ENCODE data around the gene CARD9.

The CARD9 gene

DNA sequence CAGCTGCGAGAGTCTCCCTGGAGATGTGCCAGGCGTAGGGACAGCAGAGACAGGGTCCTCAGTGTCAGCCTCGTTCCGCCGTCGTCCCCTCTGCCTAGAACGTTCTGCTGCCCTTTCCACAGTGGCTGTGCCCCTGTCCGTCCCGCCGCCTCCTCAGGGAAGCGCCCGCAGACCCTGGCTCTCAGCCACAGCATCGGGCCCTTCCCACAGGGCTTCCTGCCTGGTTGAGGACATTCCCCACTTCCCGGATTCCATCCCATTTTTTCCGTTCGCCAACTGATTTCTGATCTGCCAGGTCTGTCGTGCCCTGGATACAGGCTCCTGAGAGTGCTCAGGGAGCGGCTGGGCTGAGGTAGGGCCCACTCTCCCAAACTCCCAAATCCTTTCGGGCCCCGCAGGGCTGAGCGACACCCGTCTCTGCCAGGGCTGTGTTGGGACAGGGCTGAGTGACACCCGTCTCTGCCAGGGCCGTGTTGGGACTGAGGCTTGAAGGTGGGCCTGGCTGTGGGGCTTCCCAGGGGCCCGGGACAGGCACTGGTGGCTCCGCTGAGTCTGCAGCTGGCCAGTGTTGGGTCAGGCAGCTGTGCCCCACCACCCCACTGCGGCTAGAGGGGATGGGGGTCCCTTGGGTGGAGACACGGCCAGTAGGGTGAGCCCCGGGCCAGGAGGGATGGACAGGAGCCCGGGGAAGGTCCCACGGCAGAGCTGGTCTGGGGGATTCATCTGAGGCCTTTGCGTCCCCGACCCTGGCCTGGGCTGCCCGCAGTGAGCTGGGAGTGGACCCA lies 25.8 kb downstream of the CARD9 start:
- DNase-seq (ENCODE audit: low read depth in 2 of 2) = no peak

DNA sequence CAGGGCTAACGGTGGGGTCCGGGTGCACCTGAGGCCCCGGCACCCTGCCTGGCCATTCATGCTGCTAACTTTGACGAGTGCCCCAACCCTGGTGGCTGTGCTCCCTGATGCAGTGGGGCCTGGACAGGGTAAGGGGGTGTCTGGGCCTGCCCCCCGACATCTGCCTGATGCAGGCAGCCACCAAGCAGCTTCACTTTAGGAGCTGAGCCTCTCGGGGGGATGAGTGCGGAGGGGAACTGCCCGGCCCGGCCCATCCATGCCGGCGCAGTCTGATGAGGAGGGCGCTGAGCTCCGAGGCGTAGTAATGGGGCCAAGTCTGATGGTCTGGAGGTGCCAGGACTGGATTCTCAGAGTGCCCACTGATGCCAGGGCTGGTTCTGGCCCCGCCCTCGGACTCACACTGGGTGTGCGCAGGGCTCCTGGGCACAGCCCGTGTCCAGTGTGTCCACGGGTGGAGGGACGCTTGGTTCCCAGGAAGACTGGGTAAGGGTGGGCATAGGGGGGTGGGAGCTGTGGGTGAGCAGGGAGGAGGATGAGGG lies 26.5 kb downstream of the CARD9 start:
- DNase-seq (ENCODE audit: low read depth in 2 of 2) = no peak

DNA sequence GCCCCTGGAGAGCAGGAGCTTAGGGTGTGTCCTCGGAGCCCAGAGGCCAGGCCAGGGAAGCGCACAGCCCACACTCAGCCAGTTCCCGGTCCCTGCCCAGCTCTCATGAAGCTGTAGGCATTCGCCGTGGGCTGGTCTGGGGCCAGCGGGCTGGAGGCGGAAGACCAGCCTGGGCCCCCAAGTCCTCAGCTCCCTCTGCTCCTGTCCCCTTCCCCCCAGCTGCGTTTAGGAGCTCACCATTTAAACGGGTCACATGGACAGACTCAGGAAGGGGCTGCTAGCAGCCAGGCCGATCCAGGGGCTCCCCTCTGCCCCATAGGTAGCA lies 27.4 kb downstream of the CARD9 start:
- no peak for DNase-seq (ENCODE audit: low read depth in 2 of 2)

DNA sequence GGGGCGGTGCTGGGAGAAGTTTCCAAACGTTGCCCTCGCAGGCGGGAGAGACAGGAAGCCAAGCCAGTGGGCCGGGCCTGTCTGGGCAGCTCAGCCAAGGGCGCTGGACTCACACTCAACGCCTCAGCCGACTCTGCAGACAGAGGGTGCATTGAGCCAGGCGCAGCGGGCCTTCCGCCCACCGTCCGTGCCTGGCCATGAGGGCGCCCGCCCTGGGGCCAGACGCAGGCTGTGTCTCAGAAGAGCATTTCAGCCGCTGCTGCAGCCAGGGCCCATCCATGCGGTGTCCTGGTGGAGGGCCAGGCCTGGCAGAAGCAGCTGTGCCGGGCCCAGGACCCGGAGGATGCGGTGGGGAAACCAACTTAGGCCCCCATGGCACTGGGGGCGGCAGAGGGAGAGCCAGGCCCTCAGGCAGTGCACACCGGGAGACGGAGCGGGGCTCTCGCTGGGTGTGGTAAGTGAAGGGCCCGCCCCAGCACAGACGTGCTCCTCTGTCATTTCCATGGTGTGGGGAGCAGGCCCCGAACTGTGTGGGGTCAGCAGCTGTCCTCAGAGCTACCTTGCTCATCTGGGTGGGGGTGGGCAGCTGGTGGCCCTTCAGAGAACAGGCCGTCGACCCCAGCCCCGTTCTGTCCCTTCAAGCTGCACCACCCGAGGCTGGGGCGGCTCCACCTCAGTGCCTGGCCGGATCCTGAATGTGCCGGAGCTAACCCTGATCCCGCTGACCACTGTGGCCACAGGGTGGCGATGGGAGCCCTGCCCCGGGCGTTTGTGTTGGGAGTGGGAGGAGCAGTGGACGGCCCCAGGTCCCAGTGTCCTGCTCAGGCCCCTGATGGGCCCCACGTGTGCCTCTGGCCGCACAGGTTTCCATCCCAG lies 27.9 kb downstream of the CARD9 start:
- no peak for DNase-seq (ENCODE audit: low read depth in 2 of 2)

DNA sequence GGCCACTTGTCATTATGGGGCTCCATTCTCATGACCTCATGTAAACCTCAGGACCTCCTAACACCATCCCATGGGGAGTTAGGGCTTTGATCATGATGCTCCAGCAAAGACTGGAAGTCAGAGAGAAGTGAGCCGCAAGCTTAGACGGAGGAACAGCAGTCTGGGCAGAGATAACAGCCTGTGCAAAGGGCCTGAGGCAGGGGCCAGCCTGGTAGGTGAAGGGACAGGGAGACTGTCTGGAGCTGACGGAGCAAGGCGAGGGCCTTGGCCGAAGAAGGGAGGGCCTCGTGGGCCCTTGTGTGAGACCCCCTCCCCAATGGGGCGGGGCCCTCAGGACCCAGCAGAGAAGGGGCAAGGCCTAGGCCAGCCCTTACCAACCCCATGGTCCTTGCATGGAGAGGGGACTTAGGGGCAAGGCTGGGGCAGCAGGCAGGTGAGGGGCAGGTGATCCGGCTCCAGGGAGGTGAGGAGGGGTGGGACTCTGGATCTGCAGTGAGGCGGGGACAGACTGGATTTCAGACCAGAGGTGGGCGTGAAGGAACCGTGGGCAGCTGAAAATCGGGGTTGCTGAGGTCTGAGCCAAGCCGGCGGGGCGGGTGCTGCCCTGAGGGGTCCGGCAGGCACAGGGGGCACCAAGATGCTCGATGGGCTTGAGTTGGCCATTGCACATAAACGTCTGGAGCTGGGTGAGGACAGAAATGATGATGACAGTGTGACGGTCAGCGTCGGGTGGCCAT lies 28.8 kb downstream of the CARD9 start:
- DNase-seq (ENCODE audit: low read depth in 2 of 2) = no peak

DNA sequence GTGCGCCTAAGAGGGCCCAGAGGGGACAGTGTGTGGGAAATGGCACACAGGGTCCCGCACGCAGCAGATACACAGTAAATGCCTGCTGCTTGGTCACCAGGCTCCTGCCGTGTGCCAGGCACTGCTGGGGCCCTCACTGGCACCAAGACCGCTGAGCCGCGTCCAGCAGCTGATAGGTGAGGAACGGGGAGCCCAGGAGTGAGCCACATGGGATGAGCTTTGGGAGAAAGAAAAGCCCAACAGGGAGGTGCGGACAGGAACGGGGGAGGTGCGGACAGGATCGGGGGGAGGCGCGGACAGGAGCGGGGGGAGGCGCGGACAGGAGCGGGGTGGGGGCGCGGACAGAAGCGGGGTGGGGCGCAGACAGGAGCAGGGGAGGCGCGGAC lies 29.6 kb downstream of the CARD9 start:
- no peak for DNase-seq (ENCODE audit: low read depth in 2 of 2)

DNA sequence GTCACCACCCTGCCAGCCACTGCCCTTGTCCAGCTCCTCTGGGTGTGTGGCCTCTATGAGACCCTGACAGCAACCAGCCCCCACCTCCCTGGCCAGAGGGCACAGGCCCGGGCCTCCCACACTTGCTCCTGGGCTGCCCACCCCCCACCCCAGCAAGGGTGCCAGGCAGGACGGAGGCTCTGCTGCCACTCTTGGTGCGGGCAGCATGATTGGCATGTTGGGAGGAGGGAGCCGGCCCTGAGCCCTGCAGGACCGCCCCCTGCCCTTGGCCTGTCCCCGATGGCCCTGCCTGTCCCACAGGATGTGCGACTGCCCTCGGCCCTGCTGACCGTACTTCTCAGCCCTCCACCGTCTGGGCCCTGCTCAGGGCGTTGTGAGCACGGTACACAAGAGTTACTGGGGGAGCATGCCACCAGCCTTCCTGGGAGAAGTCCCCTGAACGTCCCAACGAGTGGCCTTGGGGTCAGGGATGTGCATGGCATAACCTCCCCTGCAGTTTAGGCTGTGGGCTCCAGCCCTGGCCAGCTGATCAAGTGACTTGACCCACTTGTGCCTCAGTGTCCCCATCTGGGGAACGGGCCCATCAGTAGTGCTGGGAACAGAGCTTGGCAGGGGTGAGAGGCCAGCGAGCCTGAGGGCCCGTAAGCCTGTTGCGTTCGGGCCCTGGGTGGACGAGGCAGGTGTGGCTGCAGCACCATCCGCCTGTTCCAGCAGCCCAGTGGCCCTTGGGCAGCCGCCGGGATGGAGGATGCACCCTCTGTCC lies 30.2 kb downstream of the CARD9 start:
- DNase-seq (ENCODE audit: low read depth in 2 of 2) = no peak

DNA sequence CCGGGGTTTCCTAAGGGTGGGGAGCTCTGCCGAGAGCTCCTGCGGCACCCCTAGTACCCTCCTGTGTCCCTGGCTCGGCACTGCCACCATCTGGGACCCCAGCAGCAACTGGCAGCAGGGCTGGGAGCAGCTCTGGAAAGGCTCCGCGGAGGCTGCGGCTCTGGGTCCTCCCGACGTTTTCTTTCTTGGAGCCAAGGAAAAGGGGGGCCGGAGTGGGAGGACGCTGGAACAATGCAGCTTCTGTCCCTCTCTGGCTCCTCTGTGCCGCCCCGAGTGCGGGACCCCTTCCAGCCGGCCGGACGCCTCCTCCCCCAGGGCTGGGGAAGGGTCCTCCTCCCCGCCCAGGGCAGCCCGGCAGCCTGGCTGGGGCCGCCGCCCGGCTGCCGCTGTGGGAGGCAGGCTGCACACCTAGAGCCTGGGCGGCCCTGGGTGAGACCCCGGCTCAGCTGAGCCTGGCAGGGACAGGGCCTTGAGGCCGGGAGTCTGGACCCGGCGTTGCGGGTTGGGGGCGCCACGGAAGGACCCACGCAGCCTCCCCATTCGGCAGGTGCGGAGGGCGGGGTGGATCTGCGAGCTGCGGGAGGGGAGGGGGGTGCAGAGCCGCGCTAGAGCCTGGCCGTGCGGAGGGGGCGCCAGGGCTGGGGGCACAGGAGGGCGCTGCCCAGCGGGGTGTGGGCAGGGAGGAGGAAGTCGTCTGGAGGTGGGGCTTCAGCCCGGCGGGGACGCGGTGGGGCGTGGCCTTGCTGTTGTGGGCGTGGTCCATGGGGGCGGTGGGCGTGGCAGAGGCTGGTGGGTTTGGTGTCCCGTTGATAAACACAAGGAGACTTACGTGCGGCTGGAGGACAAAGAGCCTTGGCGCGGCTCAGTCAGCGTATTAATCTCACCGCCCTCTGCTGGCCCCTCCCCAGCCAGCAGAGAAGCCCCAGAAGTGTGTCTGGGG lies 31.0 kb downstream of the CARD9 start:
- peak; percentile 40 to 60 for DNase-seq (ENCODE audit: low read depth in 2 of 2)

DNA sequence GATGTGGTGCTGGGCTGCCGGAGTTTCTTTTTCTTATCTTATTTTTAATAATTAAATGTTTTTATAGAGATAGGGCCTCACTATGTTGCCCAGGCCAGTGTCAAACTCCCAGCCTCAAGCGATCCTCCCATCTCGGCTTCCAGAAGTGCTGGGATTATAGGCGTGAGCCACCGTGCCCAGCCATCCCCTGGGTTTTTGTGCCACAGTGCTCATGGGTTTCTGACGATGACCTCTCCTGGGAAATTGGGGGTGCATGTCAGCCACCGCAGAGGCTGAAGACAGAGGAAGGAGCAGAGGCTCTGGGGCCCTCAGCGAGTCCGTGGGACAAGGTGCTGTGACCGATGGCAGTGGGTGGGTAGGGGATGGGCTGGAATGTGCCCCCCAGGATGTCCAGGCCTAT lies 31.7 kb downstream of the CARD9 start:
- no peak for DNase-seq (ENCODE audit: low read depth in 2 of 2)

DNA sequence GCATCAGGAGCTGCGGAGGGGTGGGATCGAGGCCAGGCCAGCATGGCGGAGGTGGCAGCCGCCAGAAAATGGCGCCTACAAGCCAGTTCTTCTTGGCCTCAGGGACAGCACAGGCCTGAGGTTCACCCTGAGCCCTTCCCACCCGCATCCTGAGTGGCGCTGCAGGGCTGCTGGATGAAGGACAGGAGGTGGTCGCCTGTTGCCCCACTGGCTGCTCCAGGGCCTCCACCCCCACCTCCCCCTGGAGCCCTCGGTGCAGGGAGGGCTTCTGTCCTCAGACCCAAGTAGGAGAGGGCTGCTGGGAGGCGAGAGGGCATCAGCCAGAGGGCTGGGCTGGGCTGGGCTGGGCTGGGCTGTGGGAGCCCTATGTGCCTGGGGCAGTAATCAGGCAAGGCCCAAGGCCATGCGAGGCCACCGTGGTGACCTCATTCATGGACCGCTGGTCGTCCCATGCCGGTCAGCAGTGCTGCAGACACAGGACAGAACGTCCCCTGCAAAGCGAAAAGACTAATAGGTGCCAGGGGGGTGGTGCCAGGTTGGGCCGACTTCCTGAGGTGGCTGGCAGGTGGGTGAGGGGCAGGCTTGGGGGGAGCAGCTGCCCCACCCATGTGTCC lies 32.3 kb downstream of the CARD9 start:
- no peak for DNase-seq (ENCODE audit: low read depth in 2 of 2)

DNA sequence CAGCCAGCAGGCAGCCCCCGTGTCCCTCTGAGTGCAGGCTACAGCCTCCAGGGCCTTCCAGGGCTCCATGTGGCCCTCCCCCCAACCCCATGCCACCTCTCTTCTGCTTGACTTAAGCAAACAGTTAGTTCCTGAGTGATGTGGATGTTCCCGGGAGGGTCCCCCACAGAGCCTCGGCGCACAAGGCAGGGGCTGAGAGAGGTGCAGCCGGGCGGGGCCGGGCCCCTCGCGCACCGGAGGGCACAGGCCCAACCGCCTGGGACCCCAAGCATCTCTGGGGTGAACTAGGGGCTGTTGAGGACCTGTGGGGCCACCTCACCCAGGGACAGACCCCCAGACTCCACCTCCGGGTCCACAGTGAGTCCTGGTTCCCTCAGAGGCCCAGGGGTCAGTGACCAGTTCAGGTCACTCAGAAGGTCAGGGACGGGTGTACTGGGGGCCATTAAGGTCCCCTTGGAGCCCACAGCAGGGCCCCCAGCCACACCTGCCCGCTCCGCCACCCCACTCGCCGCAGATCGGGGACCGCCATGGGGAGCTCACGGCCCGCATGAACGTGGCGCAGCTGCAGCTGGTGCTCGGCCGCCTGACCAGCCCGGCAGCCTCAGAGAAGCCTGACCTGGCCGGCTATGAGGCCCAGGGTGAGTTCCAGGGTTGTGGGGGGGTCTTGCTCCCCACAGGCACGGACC lies 33.0 kb downstream of the CARD9 start:
- no peak for DNase-seq (ENCODE audit: low read depth in 2 of 2)

DNA sequence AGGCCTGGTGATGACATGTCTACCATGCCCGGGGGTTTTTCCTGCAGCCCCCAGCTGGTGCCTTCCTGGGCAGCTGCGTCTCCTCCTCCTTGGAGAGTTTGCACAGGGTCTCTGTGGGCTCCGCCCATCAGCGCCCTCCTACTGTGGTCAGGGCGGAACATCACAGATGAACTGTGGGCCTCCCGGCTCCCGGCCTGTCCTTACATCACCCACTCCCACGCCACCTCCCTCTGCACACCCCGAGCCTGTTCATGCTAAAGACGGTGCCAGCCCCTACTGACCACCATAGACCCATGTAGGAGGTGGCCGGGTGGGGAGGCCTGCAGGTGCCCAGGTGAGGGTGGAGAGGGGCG lies 33.5 kb downstream of the CARD9 start:
- DNase-seq (ENCODE audit: low read depth in 2 of 2) = no peak

DNA sequence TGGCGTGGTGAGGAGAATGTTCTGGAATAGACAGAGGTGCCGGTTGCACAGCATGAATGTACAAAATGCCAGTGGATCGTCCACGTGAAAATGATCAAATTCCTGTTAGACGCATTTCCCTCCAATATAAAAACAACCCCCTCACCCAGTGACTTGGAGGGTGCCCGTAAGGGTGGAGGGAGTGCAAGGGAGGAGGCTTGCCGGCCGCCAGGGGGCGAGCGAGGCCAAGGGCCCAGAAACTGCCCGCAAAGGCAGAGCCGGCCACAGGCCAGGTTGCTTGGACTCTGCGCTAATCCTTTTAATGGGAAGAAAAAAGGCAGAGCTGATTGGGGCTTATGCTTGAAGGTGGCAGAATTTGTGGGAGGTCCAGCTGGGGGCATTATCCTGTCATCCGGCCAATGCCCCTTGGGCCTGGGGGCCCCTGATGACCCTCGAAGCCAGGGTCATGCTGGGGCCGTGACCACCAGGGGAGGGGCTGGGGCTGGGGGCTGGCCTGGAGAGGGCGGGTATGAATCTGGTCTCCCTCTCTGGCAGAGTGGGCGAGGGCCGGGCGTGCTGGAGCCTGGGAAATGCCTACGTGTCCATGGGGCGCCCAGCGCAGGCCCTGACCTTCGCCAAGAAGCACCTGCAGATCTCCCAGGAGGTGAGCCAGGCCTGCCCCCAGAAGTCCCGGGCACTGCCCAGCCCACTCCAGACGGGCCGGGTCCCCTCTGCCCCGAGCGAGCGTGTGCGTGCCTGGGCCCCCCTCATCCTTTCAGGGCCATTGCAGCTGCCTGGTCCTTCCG lies 34.1 kb downstream of the CARD9 start:
- DNase-seq (ENCODE audit: low read depth in 2 of 2) = no peak

DNA sequence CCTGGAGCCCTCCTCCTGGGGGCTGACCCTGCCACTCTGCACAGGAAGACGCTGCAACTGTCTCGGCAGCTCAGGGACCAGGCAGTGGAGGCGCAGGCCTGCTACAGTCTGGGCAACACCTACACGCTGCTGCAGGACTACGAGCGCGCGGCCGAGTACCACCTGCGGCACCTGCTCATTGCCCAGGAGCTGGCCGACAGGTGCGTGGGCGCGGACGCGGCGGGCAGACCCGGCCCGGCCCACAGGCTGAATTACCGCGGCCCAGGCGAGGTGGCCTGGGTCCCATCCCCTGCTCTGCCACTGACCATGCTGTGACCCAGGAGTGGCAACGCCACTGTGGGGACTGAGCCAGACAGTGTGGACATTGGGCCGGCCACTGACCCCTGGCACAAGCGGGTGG lies 35.0 kb downstream of the CARD9 start:
- DNase-seq (ENCODE audit: low read depth in 2 of 2) = no peak

DNA sequence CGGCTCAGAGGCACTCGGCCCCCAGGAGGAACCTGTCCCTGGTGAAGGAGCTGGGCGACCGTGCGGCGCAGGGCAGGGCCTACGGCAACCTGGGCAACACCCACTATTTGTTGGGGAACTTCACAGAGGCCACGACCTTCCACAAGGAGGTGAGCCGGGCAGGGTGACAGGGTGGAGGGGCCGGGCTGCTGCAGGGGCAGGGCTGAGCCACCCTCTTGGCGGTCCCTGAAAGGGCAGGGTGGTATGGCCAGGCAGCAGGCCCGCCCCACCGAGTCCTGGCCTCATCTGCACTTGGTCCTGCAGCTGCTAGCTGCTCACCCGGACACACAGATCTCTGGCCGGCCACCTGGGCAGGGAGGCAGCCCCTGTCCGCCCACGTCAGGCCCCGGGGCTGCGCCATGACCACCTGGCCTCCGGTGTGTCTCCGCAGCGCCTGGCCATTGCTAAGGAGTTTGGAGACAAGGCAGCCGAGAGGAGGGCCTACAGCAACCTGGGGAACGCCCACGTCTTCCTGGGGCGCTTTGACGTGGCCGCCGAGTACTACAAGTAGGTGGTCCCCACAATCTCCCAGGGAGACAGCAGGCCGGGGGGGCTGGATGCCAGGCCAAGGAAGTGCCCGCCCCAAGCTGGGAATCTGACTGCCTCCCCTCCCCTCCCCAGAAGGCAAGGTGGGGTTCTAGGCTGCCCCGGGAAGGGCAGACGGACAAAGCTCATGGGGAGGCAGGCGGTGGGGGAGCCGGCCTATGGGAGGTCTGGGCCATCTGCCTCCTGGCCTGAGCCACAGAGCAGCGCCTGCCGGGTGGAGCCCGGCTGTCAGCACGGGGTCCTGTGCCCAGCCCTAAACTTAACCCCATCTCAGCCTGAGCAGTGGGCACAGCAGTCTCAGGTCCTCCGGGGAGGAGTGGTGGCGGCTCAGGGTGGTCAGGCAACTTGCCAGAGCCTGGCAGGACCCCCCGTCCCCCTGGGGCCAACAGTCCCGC lies 35.8 kb downstream of the CARD9 start:
- DNase-seq (ENCODE audit: low read depth in 2 of 2) = no peak

DNA sequence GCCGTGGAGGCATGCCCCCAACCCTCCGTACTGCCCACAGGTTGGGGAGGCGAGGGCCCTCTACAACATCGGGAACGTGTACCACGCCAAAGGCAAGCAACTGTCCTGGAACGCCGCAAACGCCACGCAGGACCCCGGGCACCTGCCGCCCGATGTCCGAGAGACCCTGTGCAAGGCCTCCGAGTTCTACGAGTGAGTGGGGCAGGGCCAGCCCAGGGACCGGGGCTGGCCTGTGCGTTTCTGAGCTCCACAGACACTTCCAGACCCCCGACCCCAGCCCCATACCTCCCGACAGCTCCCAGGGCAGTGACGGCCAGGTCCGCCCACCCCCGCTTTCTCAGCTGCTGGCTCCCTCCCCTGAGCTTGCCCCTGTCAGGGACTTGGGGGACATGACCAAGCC lies 36.6 kb downstream of the CARD9 start:
- no peak for DNase-seq (ENCODE audit: low read depth in 2 of 2)

DNA sequence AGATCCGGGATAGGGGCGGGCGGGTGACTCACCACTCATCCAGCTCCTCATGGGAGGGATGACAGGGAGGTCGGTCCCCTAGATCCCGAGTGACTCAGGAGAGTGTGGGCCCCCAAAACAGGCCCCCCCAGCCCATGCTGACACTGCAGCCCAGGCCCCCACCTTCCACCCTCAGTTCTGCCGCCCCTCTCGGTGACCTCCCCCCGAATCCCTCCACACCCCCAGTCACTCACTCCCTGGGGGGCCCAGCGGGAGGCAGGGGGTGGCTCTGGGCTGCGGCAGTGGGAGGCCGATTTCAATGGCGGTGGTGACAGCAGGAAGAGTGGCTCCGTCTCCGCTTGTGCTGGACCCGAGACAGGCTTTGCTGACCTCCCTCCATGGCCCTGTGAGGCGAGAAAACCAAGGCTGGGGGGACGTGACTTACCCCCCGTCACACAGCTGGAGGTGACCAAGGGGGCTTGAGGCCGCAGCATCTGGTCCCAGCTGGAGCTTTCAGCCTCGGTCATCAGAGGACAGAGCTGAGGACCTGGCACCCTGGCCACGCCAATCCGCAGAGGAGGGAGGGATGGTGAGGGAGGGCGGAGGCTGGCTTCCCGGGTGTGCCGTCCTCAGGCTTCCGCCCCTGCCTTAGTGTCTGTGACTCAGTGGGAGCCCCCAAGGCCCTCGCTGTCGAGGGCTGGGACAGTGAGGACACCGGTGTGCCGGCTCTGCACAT lies 37.2 kb downstream of the CARD9 start:
- DNase-seq (ENCODE audit: low read depth in 2 of 2) = no peak
